HS-5 (cell line): ENCODE data around the gene PCDHA1.

Experiments
- DNase-seq: peaks from one replicate; pipeline ENCODE4 v3.0.0-alpha.2; 2012; ENCODE audit warnings: low read depth

PCDHA1 gene

DNA sequence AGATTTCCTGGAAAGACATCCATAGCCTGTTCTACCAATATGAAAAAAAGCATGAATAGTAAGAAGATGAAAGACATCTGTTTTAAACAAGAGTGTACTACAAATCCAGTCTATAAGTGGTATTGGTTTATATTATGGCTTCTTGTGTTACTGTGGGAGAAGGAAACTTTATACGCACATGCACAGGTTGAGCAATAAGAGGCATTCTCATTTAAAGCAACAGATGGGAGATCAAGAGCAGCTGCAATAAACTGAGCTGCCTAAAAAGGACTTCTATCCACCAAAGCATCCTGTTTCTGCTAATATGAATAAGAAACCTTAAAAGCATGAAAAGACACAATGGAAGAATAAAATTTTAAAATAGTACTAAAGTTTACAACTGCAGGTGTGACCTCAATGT, 256.6 kb downstream of the PCDHA1 start:
- DNase-seq, result no peak

DNA sequence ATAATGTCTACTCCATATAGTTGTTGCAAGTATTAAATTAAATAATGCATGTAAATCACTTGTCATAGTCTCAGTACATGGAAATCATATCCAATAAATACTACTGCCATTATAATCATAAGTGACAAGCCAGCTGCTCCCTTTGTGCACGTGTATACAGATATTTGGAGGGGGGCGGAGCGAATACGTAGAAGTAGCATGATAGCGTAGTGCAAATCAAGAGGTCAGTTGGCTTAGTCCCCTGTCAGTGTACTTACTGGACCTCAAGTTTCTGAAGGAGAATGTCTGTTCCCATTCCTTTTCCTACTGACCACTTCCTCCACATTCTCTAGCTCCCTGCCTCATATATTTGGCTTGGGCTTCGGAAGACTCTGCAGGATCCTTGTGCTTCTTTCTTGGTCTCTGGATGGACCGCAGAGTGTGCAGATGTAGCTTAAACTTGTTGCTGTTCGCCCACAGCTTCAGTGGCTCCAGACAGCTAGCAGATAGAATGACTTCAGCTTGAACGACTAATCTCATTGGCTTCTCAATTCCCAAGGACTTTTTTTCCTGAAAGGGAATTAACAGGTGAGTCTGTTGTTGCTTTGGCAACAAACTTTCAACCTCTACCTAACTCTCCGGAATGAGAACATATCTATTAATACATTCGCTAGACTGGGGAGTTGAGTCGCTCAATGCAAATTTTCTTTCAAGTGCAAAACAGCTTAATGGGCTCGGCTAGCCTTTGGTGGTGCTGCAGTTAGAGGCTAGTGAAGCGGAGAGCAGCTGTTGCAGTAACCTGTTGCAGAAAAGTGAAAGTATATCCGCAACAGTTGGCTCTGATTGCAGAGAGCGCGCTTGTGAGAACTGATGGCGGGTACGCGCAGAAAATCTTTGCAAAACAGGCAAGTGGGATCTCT, 264.9 kb downstream of the PCDHA1 start, which contains the start of gene PCDHB1:
TSS of gene PCDHB1 (plus strand) at position 753 of the 899 bp plus-strand sequence. CDS start at position 850, 97 bp downstream.
- DNase-seq, result no peak

DNA sequence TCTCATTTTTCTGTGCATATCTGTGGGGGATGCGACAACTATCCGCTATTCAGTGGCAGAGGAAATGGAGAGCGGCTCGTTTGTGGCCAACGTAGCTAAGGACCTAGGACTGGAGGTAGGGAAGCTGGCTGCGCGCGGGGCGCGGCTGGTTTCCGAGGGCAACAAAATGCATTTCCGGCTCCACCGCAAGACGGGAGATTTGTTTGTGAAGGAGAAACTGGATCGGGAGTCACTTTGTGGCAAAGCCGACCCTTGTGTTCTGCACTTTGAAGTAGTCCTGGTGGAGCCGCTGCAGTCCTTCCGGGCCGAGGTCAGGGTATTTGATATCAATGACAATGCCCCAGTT, 265.6 kb downstream of the PCDHA1 start:
- no peak for DNase-seq
